GM12878 (cell line): Measurements from ENCODE around the gene POFUT2. TPM values are rescaled to one million over a fixed set of nuclear protein-coding genes. Genes with fewer than 3 reads are reported as not detected.
A peak's percentile ranks its signal among the peaks of the same experiment; 100 is the strongest.

Experiments
- ATAC-seq: fragments of 200-7000 bp; cut with Tn5 transposase; 3 replicates; pipeline ENCODE4 v1.9.1; 2020; ENCODE audit warnings: mild to moderate bottlenecking, moderate library complexity
- BruUV-seq: library from RNA; stranded (reverse); fragments of 400-500 nt; replicated peaks from 2 replicates; lab custom pipeline; 2021; lab: Mats Ljungman, UMichigan
- CTCF ChIA-PET: fragments of 300-600 bp; sonication (Branson Sonifier 250); formaldehyde crosslinking; extraction: SDS; loops from one replicate; lab custom pipeline; 2021; ENCODE audit warnings: inconsistent platforms; lab: Yijun Ruan, JAX
- POLR2A ChIA-PET: fragments of 350-600 bp; formaldehyde crosslinking; extraction: SDS; loops from one replicate; lab custom pipeline; 2021; ENCODE audit warnings: inconsistent platforms; lab: Charles Lee
- RAD21 ChIA-PET: fragments of 300-600 bp; sonication (Branson Sonifier 250); formaldehyde crosslinking; loops from one replicate; lab custom pipeline; 2023; ENCODE audit warnings: antibody characterized with exemption; ENCODE audit not compliant: unreplicated experiment; lab: Charles Lee
- SMC1A ChIA-PET: fragments of 300-600 bp; sonication (Branson Sonifier 250); formaldehyde crosslinking; loops from one replicate; lab custom pipeline; 2023; ENCODE audit not compliant: unreplicated experiment, uncharacterized antibody; lab: Charles Lee
- DNase-seq: peaks from one replicate; pipeline ENCODE4 v3.0.0-alpha.2; 2011; ENCODE audit warnings: low read depth, low spot score
- FAIRE-seq: peaks from 3 replicates; lab custom pipeline; 2011; peaks lifted over from hg19 to GRCh38; lab: Jason Lieb, UNC
- H2AFZ ChIP-seq: 2 replicates; pipeline ENCODE4 v1.6.0; 2011; ENCODE audit warnings: low read depth, low read length, control low read depth; ENCODE audit not compliant: control insufficient read depth
- H3K27ac ChIP-seq: 2 replicates; pipeline ENCODE4 v1.5.1; 2011; ENCODE audit warnings: control low read depth; ENCODE audit not compliant: control insufficient read depth, insufficient read depth
- H3K27me3 ChIP-seq, 2 experiments: replicated peaks in 1 of 2; 2 replicates each; pipeline versions ENCODE4 v1.6.0 to v1.6.1; 2011; ENCODE audit warnings: low read length in 1 of 2; ENCODE audit not compliant: control insufficient read depth in 2 of 2, insufficient read depth in 2 of 2
- H3K36me3 ChIP-seq, 2 experiments: 2 replicates each; pipeline ENCODE4 v1.5.1; 2011; ENCODE audit warnings: low read length in 1 of 2; ENCODE audit not compliant: control insufficient read depth in 2 of 2, insufficient read depth in 2 of 2
- H3K4me1 ChIP-seq: 2 replicates; pipeline ENCODE4 v1.6.1; 2011; ENCODE audit warnings: mild to moderate bottlenecking, low read length, moderate library complexity, mixed read lengths; ENCODE audit not compliant: control insufficient read depth, insufficient read depth
- H3K4me2 ChIP-seq: 2 replicates; pipeline ENCODE4 v1.6.0; 2011; ENCODE audit warnings: control low read depth; ENCODE audit not compliant: control insufficient read depth, insufficient read depth
- H3K4me3 ChIP-seq: fragments of 200-600 bp; sonication (generic); 2 replicates; pipeline ENCODE4 v1.5.1; 2016
- H3K79me2 ChIP-seq: 2 replicates; pipeline ENCODE4 v1.6.0; 2011; ENCODE audit warnings: low read length; ENCODE audit not compliant: control insufficient read depth, insufficient read depth
- H3K9ac ChIP-seq: 2 replicates; pipeline ENCODE4 v1.8.0; 2011; ENCODE audit warnings: low read length, control low read depth, mixed read lengths; ENCODE audit not compliant: control insufficient read depth, insufficient read depth
- H3K9me3 ChIP-seq: replicated peaks from 3 replicates; pipeline ENCODE4 v1.5.1; 2011; ENCODE audit warnings: mild to moderate bottlenecking, low read length; ENCODE audit not compliant: control insufficient read depth, insufficient read depth
- H4K20me1 ChIP-seq: 2 replicates; pipeline ENCODE4 v1.6.0; 2011; ENCODE audit not compliant: control insufficient read depth, insufficient read depth
- ATF2 ChIP-seq: IDR thresholded peaks from 2 replicates; pipeline ENCODE4 v1.6.1; 2012; ENCODE audit warnings: low read length, inconsistent platforms
- ATF3 ChIP-seq: IDR thresholded peaks from 2 replicates; pipeline ENCODE4 v1.6.1; 2011; ENCODE audit warnings: low read depth, mild to moderate bottlenecking, low read length, moderate library complexity, borderline replicate concordance; ENCODE audit errors: extremely low read depth
- BCL11A ChIP-seq: IDR thresholded peaks from 2 replicates; pipeline ENCODE4 v1.6.1; 2011; ENCODE audit warnings: low read depth, low read length
- E2F4 ChIP-seq: IDR thresholded peaks from 2 replicates; pipeline ENCODE4 v1.6.1; 2012; ENCODE audit warnings: low read depth, low read length, improper control_type of control experiment
- KAT2A ChIP-seq: conservative IDR thresholded peaks from 2 replicates; pipeline ENCODE4 v1.6.1; 2011; ENCODE audit warnings: low read depth, low read length; ENCODE audit not compliant: control insufficient read depth
- NFIC ChIP-seq: IDR thresholded peaks from 2 replicates; pipeline ENCODE4 v1.6.1; 2012; ENCODE audit warnings: low read depth, mild to moderate bottlenecking, inconsistent platforms, low read length, moderate library complexity
- NFYB ChIP-seq: IDR thresholded peaks from 2 replicates; pipeline ENCODE4 v1.6.1; 2011; ENCODE audit warnings: low read depth, mild to moderate bottlenecking, low read length, improper control_type of control experiment, moderate library complexity; ENCODE audit not compliant: insufficient read depth
- NR2C2 ChIP-seq: IDR thresholded peaks from 2 replicates; pipeline ENCODE4 v1.6.1; 2011; ENCODE audit warnings: borderline replicate concordance, low read depth; ENCODE audit not compliant: control insufficient read depth, insufficient read length
- PBX3 ChIP-seq: IDR thresholded peaks from 2 replicates; pipeline ENCODE4 v1.6.1; 2011; ENCODE audit warnings: mild to moderate bottlenecking, low read depth, low read length, moderate library complexity; ENCODE audit not compliant: insufficient replicate concordance
- POLR2A ChIP-seq: IDR thresholded peaks from 2 replicates; pipeline ENCODE4 v1.6.1; 2011; ENCODE audit warnings: low read depth, mild to moderate bottlenecking, low read length
- RAD21 ChIP-seq: IDR thresholded peaks from 2 replicates; pipeline ENCODE4 v1.6.1; 2011; ENCODE audit warnings: mild to moderate bottlenecking, low read depth, low read length, moderate library complexity; ENCODE audit not compliant: insufficient read depth
- RUNX3 ChIP-seq: IDR thresholded peaks from 2 replicates; pipeline ENCODE4 v1.6.1; 2012; ENCODE audit warnings: low read length, inconsistent platforms
- SRF ChIP-seq, 2 experiments: IDR thresholded peaks; 2 replicates each; pipeline ENCODE4 v1.6.1; 2011; ENCODE audit warnings: low read depth in 2 of 2, low read length in 2 of 2, mild to moderate bottlenecking in 1 of 2, moderate library complexity in 1 of 2
- ZBTB11 ChIP-seq: fragments of 450-650 bp; formaldehyde crosslinking; IDR thresholded peaks from 2 replicates; pipeline ENCODE4 v1.5.0; 2022; ENCODE audit warnings: mild to moderate bottlenecking, missing genetic modification characterization
- ZNF384 ChIP-seq: IDR thresholded peaks from 2 replicates; pipeline ENCODE4 v1.6.1; 2012; ENCODE audit warnings: low read depth, mild to moderate bottlenecking, low read length, improper control_type of control experiment, borderline replicate concordance
- WGBS: methylation state at CpG from one replicate; pipeline ENCODE4 v1.1.6; 2016; ENCODE audit warnings: low lambda C conversion rate; ENCODE audit not compliant: insufficient replicate concordance, insufficient coverage; ENCODE audit errors: missing lambda C conversion rate; 5-methylcytosine and 5-hydroxymethylcytosine counted together
- in situ Hi-C: fragments of 300-500 bp; cut with MboI; formaldehyde crosslinking; loops from 9 replicates; pipeline ENCODE4 v1.14.3; 2018; ENCODE audit warnings: mixed read lengths
- intact Hi-C: fragments of 100-400 bp; cut with micrococcal nuclease; formaldehyde crosslinking; loops from one replicate; pipeline ENCODE4 v1.14.2; 2022; ENCODE audit not compliant: unreplicated experiment
- polyA plus RNA-seq, 11 experiments: library from polyadenylated mRNA; depleted of rRNA in 4 of 11; unstranded in 6 of 11; stranded (reverse) in 5 of 11; fragments of >200 nt; fragmentation: Nextera tagmentation in 4 of 11; fragmentation: Illumina TruSeq in 1 of 11; extraction: Ambion mirVana in 4 of 11; extraction: Trizol in 1 of 11; gene quantifications; 1 replicate in 1 of 11; 2 replicates in 10 of 11; pipeline versions ENCODE4 v1.2.1 to v1.2.3, GENCODE V29; 2011 to 2016; ENCODE audit warnings: inconsistent platforms in 2 of 11, missing spikeins in 2 of 11, low read depth in 1 of 11
- total RNA-seq, 4 experiments: library from RNA; depleted of rRNA in 3 of 4; stranded (reverse); fragments of >200 nt in 3 of 4; fragmentation: Illumina TruSeq in 1 of 4; extraction: Trizol in 1 of 4; gene quantifications; 2 replicates each; pipeline versions ENCODE4 v1.2.1 to v1.2.3, GENCODE V29; 2013 to 2021

POFUT2 gene
- total and polyA plus RNA-seq, 10 of the 15 experiments (the other 5 are each of a cell fraction or from before 2014, with no cell fraction given) = 1.2 to 15.1 (median 6.8) TPM

- Histone ChIP-seq H3K9me3 (no peaks in the 10 kb centered on the region; the same call in 2 of the 3 replicates), H4K20me1 (no peaks in the 10 kb centered on the region), H2AFZ (no peak overlapping the region), H3K79me2 (no peaks in the 10 kb centered on the region), H3K4me3 (no peak overlapping the region), H3K9ac (no peak overlapping the region), H3K36me3 (no peaks in the 10 kb centered on the region), H3K4me2 (no peak overlapping the region), H3K27ac (no peak overlapping the region), H3K27me3 (no peaks in the 10 kb centered on the region), H3K4me1 (no peaks in the 10 kb centered on the region)
- ATAC-seq (peak; percentile 85), DNase-seq (no peak), FAIRE-seq (no peak)
- POLR2A ChIA-PET = no interaction called here
- CTCF ChIA-PET = interaction anchor here (0.6 kb wide), 1 partner anchor 184 kb away, joined by 3 read pairs; no protein-coding TSS in a partner anchor
- RAD21 ChIA-PET = no interaction called here
- 41% methylated on average over 19 of the region's 22 CpGs for WGBS
- in situ Hi-C loops (no loop called here), intact Hi-C loops (no loop called here)
- BruUV-seq = no TSS peak
- SMC1A ChIA-PET = no interaction called here
- TF ChIP-seq NFYB (no peak), NFIC (no peak), BCL11A (no peak), E2F4 (no peak), ATF3 (peak; percentile 26; the same call in 1 of the 2 replicates), KAT2A (no peak), POLR2A (no peak), RUNX3 (no peak), ZNF384 (no peak), NR2C2 (no peak), ATF2 (no peak), ZBTB11 (no peak), SRF (IDR thresholded peaks at IDR 0.05; ENCODE audit: low read depth in 2 of 2, low read length in 2 of 2) (no peak), RAD21 (no peak), PBX3 (no peak)
Measured at GRCh38 chr21:45255381-45256020, 32.2 kb downstream of the POFUT2 start.
